Measurements from ENCODE around the gene MRPL49.
A peak's percentile ranks its signal among the peaks of the same experiment; 100 is the strongest.

DNA sequence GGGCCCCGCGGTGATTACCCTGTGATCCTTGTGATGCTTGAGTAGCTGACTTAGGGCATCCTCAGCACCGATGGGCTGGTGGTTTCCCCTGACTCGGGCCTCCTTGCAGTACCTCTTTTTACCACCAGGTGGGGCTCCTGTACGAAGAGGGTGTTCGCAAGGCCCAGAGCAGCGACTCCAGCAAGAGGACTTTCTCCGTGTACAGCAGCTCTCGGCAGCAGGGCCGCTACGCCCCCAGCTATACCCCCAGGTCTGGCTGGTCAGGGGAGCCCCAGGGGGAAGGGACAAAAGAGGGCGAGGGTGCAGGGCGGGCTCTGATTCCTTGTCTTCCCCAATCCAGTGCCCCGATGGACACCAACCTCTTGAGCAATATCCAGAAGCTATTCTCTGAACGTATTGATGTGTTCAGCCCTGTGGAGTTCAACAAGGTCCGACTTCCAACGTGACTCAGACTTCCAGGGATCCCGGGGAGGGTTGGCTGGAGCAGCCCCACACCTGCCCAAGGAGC, 11.7 kb upstream of the MRPL49 start:
- TF ChIP-seq, protein P1, sequence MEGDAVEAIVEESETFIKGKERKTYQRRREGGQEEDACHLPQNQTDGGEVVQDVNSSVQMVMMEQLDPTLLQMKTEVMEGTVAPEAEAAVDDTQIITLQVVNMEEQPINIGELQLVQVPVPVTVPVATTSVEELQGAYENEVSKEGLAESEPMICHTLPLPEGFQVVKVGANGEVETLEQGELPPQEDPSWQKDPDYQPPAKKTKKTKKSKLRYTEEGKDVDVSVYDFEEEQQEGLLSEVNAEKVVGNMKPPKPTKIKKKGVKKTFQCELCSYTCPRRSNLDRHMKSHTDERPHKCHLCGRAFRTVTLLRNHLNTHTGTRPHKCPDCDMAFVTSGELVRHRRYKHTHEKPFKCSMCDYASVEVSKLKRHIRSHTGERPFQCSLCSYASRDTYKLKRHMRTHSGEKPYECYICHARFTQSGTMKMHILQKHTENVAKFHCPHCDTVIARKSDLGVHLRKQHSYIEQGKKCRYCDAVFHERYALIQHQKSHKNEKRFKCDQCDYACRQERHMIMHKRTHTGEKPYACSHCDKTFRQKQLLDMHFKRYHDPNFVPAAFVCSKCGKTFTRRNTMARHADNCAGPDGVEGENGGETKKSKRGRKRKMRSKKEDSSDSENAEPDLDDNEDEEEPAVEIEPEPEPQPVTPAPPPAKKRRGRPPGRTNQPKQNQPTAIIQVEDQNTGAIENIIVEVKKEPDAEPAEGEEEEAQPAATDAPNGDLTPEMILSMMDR (IDR thresholded peaks at IDR 0.05; ENCODE audit: insufficient read depth, low read depth, low read length): peak; percentile 90
- no peak for TF ChIP-seq EZH2 (IDR thresholded peaks at IDR 0.05; ENCODE audit: insufficient read depth, low read length)

All from astrocyte (in vitro differentiated cells and primary cell).